ENCODE results near the gene LRRC37A2.
"Not testable (repeated sequence)": the region's sequence is repeated elsewhere in the genome, so short reads cannot be mapped to it uniquely, and the experiment has no call there.

LRRC37A2 gene

DNA sequence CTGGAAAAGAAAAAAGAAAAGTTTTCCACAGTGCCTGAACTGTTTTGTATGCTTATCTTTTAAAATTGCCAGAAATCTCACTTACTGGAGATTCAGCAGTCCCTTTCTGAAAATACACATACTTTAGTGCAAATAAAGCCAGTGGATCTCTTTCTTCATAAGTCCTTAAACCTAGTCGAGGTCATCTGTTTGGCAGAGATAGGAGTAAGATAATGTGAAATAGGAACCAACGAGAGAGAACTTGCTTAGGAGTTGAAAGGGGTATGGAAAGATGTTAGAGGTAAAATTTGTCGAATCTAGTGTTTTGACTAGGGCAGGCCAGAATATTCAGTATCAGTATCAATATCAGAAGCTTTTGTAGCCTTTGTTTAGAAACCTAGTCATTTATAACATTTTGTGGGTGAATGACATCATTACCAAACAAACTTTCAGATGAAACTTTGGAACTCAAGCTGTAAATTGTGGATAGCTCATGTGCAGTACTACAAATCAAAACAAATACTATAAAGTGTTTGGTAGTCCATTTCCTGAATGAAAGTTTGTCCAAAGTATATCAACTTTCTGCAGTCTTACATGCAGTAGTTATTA, 86.2 kb downstream of the LRRC37A2 start:
- DNase-seq: not testable (repeated sequence)

DNA sequence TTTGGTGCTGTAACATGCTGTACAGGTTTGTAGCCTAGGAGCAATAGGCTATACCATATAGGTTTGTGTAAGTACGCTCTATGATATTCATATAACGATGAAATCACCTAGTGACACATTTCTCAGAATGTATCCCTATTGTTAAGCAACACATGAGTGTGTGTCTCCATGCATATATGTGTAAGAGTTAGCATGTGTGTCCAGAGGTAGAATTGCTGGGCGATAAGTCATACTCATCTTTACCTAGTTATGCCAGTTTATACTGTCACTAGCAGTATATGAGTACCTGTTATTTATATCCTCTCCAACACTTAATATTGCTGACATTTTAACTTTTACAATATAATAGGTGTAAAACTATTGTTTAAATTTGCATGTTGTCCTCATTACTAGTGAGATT, 88.5 kb downstream of the LRRC37A2 start:
- not testable (repeated sequence) for DNase-seq

DNA sequence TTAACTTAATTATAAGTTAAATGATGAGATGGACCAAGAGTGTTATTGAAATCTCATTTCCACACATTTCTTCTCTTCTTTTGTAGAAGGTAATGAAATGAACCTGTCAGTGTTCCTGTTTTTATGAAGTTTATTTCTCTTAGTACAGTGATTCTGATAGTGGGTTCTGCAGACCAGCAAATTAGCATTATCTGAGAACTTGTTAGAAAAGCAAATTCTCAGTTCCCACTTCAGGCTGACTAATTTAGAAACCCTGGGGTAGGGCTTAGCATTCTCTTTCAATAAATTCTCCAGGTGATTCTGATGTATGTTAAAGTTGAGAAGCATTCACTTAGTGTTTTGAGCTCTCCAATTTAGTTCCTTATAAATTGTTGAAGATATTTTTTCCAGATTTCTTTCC, 90.9 kb downstream of the LRRC37A2 start:
- not testable (repeated sequence) for DNase-seq
